Renal cortical epithelial cell (primary cell): ENCODE data around the gene KDM2A. TPM values are rescaled to one million over a fixed set of nuclear protein-coding genes. Genes with fewer than 3 reads are reported as not detected.

Experiments used
- DNase-seq: peaks from one replicate; pipeline ENCODE4 v3.0.0-alpha.2; 2011; ENCODE audit warnings: low read depth
- total RNA-seq: library from RNA; depleted of rRNA; stranded (reverse); fragments of >200 nt; gene quantifications from 2 replicates; pipeline ENCODE4 v1.2.3, GENCODE V29; 2014

The KDM2A gene
- total RNA-seq, 1 donor from 2014 or later: 92.4 TPM

GRCh38 chr11:67284811-67285540, 165.9 kb downstream of the KDM2A start:
- no peak for DNase-seq

DNA sequence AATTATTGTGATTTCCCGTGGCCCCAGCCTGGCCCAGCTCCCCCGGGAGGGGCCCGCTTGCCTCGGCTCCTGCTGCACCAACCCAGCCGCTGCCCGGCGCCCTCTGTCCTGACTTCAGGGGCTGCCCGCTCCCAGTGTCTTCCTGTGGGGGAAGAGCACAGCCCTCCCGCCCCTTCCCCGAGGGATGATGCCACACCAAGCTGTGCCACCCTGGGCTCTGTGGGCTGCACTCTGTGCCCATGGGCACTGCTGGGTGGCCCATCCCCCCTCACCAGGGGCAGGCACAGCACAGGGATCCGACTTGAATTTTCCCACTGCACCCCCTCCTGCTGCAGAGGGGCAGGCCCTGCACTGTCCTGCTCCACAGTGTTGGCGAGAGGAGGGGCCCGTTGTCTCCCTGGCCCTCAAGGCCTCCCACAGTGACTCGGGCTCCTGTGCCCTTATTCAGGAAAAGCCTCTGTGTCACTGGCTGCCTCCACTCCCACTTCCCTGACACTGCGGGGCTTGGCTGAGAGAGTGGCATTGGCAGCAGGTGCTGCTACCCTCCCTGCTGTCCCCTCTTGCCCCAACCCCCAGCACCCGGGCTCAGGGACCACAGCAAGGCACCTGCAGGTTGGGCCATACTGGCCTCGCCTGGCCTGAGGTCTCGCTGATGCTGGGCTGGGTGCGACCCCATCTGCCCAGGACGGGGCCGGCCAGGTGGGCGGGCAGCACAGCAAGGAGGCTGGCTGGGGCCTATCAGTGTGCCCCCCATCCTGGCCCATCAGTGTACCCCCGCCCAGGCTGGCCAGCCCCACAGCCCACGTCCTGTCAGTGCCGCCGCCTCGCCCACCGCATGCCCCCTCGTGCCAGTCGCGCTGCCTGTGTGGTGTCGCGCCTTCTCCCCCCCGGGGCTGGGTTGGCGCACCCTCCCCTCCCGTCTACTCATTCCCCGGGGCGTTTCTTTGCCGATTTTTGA, 166.8 kb downstream of the KDM2A start:
- no peak for DNase-seq

DNA sequence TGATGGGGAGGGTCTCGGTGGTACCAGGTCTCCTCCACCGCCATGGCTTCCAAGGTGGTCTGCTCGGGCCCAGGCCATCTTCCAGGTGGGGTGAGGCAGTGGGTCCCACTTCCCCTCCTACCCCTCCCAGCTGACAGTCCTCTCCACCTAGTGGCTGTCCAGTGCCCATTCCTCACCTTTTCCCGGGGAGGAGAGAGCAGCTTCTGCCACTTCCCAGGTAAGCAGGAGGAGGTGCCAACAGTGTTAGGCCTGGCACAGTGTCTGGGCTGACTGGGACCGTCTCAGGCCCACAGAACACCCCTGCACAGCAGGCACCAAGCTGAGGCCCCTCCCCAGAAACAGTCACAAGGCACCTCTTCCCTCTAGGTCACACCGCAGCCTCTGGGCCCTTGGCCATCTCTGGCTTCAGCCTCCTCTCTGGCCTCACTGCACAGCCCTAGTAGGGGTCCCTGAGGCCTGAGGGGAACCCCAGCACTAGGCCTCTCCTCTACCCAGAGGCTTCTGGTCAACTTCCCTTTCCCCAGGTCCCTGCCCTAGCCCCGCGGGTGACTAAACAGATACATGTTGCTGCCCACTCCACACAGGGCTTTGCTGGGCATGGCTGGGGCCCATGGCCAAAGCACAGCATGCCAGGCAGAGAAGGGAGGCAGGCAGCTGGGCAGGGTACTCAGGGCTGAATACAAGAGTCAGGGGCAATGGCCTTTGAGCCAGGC, 167.7 kb downstream of the KDM2A start:
- no peak for DNase-seq

- DNase-seq: no peak
Measured at GRCh38 chr11:67287355-67288197, 168.5 kb downstream of the KDM2A start.

- DNase-seq: no peak
Measured at GRCh38 chr11:67288198-67288451, 169.1 kb downstream of the KDM2A start.

DNA sequence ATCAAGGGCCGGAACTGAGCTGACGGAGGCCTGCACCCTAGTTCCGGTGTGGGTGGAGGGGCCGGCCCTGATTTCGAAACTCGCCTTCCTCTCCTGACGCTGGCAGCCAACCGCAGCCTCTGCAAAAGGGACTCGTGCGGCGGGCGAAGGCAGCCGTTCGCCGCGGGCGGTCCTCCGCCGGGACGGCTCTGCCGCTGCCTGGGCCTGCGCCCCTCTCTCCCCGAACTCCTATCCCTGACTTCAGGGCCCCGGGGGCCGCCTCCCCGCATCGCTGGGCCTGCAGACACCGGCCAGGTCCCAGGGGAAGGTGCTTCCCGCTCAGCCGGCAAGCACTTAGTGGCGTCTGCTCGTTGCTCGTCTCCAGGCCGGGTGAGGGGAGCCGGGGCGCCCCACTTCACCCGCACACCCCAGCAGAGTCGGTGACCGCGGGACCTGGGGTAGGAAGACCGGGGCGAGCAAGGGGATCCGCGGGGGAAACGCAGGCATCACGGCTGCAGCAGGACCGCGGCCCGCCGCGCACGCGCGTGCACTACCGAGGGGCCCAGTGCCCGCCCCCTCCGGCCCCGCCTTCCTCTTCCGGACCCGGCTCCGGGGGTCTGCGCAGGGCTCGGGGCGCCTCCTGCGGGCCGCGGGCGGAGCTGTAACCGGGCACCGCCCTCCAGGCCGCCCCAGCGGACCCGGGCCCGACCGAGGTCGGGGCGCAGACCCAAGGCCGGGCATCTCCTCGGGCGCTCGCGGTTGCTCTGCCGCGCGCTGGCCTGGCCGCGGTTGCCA, 169.6 kb downstream of the KDM2A start:
- peak; percentile 68 for DNase-seq

DNA sequence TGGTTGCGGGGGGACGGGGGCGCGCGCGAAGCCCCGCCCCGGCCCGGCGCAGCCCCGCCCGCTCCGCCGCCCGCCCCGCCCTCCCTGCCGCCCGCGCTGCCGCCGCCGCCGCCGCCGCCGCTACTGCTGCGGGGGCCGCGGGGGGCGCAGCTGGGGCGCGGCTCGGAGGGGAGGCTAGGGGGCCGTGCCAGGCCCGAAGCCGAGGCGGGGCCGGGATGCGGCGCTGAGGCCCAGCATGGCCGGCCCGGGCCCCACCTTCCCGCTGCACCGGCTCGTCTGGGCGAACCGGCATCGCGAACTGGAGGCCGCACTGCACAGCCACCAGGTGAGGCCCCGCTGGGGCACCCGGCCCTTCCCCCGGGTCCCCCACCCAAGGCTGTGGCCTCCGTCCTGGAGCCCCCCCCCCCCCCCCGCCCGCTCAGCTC, 170.2 kb downstream of the KDM2A start, which contains the start of gene ANKRD13D:
TSS of gene ANKRD13D (plus strand) at position 78 of the 425 bp plus-strand sequence. CDS start at position 236, 158 bp downstream.
- no peak for DNase-seq

DNA sequence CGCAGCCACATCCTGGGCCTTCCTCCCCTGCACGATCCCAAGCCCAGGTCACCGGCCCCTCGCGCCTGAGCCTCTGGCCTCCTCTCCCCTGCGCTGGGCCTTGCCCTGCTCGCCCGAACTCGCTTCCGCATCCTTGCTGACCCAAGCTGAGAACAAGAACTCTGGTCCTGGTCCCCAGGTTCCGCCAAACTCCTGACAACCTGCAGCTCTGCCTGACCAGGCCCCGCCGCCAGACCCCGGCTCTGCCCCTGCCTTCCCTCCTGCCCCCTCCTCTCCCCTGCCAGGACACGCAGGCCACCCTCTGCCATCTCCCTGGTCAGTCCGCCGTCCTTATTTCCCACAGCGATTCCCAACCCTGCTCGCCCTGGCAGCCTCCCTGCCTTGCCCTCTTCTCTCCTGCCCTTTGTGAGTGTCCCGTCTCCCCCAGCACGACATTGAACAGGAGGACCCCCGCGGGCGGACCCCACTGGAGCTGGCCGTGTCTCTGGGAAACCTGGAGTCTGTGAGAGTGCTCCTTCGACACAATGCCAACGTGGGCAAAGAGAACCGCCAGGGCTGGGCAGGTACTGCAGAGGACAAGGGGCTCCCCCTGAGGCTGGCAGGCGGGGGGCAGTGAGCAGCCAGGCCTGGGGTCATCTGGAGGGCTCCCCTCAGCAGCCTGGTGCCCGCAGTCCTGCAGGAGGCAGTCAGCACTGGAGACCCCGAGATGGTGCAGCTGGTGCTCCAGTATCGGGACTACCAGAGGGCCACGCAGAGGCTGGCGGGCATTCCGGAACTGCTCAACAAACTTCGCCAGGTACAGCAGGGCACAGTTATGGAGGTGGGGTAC, 170.8 kb downstream of the KDM2A start:
- no peak for DNase-seq

GRCh38 chr11:67290801-67291200, 171.7 kb downstream of the KDM2A start:
- no peak for DNase-seq

- DNase-seq: no peak
Measured at GRCh38 chr11:67291481-67292381, 172.7 kb downstream of the KDM2A start.

DNA sequence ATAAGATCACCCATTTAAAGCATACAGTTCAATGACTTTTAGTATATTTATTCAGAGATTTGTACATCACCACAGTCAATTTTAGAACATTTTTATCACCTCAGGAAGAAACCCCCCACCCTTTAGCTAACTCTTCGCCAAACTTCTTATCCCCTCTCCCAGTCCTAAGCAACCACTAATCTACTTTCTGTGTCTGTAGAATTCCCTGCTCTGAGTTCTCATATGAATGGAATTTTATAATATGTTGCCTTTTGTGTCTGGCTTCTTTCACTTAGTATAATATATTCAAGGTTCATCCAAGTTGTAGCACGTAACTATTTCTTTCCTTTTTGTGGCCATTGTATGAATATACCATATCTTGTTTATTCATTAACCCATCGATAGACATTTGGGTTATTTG, 173.6 kb downstream of the KDM2A start:
- DNase-seq: no peak

DNA sequence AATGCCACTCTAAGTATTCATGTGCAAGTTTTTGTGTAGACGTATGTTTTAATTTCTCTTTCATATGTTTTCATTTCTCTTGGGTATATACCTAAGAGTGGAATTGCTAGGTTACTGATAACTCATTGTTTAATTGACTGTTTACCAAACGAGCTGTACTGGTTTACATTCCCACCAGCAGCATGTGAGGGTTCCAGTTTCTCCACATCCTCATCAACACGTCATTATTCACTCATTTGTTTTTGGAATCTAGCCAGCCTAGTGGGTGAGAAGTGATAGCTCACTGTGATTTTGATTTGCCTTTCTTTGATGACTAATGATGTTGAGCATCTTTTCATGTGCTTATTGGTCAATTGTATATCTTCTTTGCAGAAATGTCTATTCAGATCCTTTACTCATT, 174.0 kb downstream of the KDM2A start:
- peak; percentile 56 for DNase-seq

DNA sequence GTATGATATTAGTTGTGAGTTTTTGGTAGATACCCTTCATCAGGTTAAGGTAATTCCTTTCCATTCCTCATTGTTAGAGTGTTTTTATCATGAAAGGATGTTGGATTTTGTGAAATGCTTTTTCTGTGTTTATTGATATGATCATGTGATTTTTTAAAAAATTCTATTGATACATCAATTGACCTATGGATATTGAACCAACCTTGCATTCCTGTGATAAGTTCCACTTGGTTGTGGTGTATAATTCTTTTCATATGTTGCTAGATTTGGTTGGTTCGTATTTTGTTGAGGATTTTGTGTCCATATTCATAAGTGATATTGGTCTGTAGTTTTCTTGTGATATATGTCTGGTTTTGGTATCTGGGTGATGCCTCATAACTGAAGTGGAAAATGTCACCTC, 176.8 kb downstream of the KDM2A start:
- no peak for DNase-seq

GRCh38 chr11:67298786-67299185, 179.7 kb downstream of the KDM2A start:
- DNase-seq: no peak

GRCh38 chr11:67299471-67300191, 180.6 kb downstream of the KDM2A start:
- no peak for DNase-seq

DNA sequence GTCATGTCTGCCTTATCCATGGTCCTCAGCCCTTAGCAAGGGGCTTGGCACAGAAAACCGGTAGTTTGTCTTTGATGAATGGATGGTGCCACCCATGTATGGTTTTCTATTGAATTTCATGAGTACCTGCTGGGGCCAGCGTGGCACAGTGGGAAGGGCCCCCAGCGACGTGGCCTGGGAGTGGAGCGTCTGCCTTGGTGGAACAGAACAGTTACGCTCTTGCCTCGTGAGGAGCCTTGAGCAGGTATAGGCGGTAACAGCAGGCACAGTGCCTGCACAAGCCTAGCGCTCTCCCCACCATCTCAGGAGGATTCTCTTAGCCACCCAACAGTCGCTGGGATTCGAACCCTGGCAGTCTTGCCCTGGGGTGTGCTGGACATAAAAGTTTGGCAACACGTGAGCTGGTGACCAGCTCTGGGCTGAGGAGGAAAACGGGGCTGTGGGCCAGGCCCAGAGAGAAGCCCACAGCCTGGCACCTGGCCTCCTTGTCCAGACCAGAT, 181.2 kb downstream of the KDM2A start:
- DNase-seq: no peak

DNA sequence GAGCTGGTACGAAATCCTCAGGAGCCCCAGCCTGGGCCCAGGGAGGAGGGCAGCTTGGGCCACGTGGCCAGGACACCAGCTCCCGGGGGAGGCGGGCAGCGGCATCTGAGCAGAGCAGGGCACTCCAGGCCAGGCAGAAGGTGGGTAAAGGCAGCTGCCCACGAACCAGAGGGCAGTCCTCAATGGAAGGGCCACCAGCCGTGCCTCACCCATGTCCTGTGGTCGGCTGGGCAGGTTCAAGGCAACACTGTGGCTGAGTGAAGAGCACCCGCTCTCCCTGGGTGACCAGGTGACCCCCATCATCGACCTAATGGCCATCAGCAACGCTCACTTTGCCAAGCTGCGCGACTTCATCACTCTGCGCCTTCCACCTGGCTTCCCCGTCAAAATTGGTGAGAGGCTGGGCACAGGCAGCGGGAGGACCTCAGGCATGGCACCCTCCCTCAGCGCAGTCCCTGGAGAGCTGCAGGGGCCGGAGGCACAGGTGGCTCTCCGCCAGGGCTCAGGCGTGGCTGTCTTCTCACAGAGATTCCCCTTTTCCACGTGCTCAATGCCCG, 181.8 kb downstream of the KDM2A start:
- DNase-seq: no peak
